RKO (cell line): ENCODE measurements around the gene PALM2AKAP2.
"Not testable (repeated sequence)": the region's sequence is repeated elsewhere in the genome, so short reads cannot be mapped to it uniquely, and the experiment has no call there.

Source experiments
- DNase-seq: peaks from one replicate; pipeline ENCODE4 v3.0.0-alpha.2; 2016; ENCODE audit warnings: low spot score

Gene PALM2AKAP2

DNA sequence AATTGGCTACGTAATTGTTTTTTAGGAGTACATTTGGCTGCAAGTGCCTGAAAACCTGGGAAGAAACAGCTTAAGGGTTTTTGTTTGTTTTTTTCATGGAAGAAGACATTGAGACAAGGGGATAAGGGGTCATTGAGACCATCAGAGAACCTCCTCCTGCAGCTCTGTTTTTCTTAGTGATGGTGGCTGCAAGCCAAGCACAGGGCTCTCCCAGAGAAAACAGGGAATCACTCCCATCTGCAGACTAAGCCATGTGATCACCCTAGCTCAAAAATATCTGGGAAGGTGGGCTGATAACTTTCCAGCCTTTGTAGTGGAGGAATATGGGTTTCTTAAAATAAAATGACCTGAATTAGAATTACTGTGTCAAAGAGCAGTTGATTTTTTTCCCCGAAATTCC is 25.1 kb downstream of the PALM2AKAP2 start:
- no peak for DNase-seq

DNA sequence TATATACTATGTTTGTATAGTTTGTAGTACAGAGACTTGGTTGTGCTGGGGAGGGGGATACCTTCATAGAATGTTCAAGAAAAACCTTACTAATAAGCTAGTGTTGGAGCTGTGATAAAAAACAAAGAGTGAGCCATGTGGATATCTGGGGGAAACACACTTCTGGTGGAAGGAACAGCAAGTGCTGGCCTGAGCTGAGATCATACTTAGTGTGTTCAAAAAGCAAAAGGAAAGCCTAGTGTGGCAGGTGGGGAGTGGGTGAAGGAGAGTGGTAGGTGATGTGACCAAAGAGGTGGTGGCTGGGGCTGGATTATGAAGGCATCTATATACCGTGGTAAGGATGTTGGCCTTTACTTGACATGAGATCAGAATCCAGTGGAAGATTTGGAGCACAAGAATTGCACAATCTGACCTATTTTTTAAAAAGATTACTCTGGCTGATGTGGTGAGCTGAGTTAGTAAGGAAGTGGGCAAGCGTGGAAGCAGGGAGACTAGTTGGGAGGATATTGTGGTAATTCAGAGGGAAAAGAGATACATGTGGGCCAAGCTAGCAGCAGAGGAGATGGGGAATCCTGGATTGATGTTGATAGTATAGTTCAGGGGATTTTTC is 26.6 kb downstream of the PALM2AKAP2 start:
- no peak for DNase-seq

DNA sequence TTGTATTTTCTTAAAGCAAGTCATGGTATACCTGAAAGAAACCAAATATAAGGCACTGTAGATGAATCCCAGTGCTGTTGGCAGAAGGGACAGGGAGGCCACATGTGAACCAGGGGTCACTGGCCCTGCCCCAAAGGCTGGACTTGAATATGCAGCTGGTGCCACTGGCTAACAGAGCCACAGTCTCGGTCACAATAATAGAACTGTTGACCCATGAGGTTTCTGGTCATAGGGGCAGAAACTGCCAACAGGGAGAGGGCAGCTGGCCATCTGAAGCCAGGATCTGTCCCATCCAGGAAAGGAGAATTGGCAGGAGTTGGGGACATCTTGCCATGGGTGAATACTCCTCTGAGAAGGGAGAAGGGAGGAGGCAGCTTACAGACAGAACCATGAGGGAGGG is 31.9 kb downstream of the PALM2AKAP2 start:
- no peak for DNase-seq

DNA sequence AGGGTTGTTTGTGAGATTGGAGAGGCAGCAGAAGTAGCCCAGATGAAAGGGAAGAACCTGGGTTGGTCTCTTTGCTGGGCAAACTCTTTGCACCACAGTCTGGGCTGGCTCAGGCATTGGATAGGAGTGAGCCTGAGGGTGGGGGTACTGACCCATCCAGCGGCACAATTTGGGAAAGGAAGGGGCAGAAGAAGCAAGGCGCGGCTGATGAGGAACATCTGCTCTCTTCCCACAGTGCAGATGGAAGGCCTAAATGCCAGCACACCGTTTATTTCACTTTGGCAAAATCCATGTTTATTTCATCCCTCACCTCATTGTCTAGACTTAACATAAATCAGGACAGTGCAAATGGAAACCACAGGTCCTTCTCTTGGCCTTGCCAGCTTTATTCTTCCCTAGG is 32.3 kb downstream of the PALM2AKAP2 start:
- DNase-seq = no peak

DNA sequence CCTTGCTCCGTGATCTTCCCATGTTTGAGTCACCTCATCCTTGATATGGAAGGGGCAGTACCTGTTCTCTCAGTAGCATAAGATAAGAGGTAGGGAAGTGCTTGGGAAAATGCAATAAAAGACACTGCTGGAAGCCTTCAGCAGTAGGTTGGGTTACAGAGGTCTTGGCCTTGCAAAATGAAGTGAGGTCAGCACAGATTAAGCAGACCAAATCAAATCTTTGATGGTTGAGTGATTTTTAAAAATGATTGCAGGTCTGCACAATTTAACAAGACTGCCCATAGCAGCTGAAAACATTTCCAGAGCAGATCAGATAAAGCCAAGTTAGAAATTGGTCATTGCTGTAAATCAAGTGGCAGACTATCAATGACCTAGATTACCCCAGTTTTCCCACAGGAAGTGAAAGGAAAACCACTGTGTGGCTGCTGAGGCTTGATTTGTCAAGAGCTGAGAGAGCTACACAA is 32.9 kb downstream of the PALM2AKAP2 start:
- no peak for DNase-seq

DNA sequence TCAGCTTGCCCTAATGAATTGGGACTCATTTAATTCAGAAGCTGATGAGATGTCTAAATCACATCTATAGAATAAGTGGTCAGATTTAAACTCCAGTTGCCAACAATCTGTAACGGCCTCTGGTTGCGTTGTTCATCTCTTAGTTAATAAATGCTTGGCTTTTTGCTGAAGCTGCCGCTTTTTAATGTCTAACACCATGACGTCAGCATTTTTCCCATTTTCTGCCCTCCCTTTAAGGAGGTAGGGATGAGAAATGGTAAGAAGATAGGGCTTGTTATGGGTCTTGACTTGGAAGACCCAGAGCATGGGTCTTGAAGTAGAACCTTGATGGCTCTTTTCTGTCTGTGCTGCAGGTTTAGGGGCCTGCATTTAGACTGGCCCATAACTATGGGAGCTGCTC is 33.3 kb downstream of the PALM2AKAP2 start:
- no peak for DNase-seq

DNA sequence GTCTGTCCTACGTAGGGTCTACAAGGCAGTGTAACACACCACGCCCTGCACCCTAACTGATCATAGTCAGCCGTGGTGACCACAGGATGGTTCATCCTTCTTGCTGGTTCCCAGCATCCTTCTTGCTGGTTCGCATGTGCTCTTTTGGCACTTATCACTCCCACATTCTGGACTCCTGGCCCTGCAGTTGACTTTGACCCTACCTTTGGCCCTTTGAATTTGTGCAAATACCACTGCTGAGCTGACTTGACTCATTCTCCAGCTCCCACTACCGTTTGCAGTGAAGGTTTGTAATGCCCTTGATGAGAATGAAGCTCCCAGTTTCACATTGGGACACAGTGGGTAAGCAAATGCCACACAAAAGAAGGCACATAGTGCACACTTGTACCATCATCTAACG is 33.8 kb downstream of the PALM2AKAP2 start:
- no peak for DNase-seq

DNA sequence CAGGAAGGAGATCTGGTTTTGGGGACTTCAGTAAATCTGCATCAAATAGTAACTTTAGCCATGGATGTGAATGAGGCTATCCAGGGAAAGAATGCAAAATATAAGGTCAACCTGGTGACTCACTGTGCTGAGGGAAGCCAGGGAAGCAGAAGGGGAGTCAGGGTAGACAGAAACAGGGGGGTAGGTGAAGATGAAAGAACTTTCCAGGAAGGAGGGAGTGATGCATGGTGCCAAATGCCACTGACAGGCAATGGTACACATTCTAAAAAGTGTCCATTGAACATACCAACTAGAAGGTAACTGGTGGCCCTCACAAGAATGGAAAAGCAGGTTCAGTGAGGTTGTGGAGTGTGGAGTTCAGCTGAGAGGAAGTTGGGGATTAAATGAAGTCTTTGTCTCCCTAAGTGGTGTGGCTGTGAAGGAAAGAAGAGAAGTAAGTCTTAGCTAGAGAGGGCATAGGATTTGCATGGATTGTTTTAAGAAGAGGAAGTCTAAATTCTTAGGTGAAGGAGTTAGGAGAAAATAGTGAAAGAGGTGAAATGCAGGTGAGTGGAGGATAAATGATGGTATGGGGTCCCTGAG is 35.5 kb downstream of the PALM2AKAP2 start:
- DNase-seq = no peak

DNA sequence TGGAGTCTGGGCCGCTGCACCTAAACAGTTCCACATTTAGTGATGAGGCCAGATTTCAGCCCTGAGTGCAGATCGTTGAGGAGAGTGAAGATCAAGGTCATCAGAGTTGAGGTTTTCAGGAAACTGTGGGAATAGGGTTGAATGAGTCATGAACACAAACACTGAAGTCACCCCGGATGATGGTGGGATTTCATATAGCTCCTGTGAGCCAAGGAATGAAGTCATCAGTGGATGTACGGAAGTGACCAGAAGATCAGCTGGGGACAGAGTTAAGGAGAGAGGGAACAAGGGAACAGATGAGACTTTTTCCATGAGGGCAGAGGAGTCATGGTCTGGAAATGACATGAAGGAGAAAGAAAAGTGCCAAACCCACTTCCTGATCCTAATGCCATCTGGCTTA is 36.5 kb downstream of the PALM2AKAP2 start:
- DNase-seq = peak; percentile 100

DNA sequence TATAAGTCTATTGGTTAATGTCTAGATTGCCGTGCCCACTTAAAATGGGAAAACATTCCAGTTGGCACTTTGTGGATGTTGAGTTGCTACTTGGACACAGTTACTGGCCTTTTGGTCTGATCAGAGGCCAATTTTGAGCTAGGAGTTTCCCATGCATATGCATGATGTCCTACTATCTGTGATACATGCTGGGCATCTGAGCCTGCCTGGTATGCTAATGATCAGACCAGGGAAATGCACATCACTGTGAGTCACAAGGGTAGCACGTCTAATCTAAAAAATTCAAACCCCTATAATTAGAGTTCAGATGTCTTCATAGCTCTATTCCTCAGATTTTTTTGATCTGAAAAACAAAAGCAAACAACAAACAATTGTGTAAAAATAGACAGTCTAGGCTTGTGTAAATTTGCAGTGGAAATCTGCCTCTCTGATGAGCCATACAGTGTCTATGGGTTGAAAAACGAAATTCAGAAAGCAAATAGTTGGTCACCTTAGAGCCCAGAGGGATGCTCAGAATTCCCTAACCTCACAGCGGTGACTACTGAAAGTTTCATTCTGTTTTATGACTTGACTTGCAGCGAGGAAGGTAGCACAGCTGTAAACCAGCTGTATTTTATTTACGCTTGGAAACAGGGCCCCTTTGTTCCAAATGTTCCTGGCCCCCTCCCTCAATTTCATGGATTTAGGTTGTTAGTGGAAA is 37.3 kb downstream of the PALM2AKAP2 start:
- DNase-seq = peak; percentile 60

DNA sequence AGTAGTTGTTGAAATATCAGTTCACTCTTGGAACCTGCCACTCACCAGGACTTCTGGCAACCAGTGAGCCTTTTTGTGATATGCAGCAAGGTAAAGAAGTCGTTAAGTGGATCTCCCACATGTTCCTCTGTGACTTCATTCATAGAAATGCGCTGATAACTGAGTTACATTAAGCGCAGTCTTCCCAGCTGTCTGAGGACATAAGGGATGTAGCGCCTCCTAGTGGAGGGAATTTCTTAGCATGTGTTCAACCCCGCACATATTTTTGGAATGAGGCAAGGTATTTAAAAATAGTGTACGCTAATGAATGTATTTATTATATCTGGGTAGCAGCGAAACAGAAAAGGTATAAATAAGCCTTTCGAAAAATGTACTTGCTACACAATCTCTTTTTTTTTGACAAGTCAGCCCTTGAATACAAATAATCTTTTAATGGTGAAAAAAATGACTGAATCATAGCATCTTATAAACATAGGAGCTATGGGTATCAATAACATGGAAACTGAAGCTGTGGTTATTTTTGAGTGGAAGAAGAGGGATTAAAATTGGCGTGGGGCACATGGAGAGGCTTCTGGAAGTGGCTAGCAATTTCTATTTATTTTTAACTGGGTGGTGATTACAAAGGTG is 38.0 kb downstream of the PALM2AKAP2 start:
- DNase-seq = peak; percentile 44

DNA sequence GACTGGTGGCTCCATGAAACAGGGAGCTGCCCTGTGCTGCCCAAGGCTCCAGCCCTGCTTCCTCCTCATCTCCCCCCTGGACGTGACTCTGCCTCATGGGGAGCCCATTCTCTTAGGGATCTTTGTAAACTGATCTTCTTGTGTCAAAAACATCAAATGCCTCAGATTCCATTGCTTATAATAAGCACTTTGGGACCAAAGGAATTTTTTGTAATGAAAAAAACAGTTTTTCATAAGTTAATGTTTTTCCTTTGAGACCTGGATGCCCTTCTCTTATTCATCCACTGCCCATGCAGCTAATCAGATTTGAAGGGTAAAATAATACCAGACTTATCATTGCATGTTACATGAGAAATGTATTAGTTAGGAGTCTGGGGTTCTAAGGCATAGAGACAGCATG is 41.7 kb downstream of the PALM2AKAP2 start:
- DNase-seq = no peak

DNA sequence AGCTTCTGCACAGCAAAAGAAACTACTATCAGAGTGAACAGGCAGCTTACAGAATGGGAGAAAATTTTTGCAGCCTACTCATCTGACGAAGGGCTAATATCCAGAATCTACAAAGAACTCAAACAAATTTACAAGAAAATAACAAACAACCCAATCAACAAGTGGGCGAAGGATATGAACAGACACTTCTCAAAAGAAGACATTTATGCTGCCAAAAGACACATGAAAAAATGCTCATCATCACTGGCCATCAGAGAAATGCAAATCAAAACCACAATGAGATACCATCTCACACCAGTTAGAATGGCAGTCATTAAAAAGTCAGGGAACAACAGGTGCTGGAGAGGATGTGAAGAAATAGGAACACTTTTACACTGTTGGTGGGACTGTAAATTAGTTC is 45.4 kb downstream of the PALM2AKAP2 start:
- not testable (repeated sequence) for DNase-seq

DNA sequence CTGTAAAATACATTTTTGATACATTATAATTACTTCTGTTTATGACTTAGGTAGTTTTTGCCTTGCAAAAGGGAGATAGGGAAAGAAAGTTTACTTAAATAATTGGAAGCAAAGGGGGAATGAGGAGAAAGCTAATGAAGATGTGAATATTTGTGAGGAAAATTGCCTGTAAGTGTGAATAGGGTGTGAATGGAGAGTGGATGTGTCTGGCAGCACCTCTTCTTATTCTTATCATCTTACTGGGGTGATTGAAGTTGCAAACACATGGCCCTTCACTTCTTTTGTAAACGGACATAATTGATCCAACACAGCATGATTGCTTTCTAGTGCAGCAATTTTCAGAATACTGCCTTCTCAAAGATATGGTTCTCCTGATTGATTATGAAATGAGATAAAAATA is 46.6 kb downstream of the PALM2AKAP2 start:
- DNase-seq = no peak

DNA sequence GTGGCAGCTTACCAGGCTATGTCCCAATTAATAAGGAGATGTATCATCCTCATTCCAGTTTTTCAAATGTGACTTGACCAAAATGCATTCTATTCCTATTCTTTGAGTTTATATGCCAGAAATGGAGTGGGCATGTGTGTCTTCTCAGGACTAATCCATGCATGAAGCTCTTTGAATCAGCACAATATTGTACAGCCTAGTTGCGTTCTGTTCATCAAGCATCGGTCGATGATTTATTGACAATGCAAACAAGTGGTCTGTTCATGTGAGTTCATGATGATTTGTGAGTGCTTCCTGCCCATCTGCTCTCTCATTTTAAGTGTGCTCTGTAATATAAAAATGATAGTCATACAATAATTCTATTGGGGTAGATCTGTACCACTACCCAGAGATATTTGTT is 48.3 kb downstream of the PALM2AKAP2 start:
- no peak for DNase-seq
